Chondrocyte (in vitro differentiated cells): ENCODE measurements around the gene CFI. TPM values are rescaled to one million over a fixed set of nuclear protein-coding genes. Genes with fewer than 3 reads are reported as not detected.

Experiments used
- DNase-seq: peaks from one replicate; pipeline ENCODE4 v3.0.0; 2021; ENCODE audit warnings: mixed read lengths, low spot score
- H3K27ac Mint-ChIP-seq: one replicate; pipeline ENCODE4 v1.8.0; 2021; ENCODE audit warnings: mild to moderate bottlenecking, moderate library complexity, mixed read lengths; ENCODE audit not compliant: unreplicated experiment
- H3K27me3 Mint-ChIP-seq: 2 replicates; pipeline ENCODE4 v1.8.0; 2021; ENCODE audit warnings: low read depth, mixed read lengths
- H3K36me3 Mint-ChIP-seq: 2 replicates; pipeline ENCODE4 v1.8.0; 2021; ENCODE audit warnings: low read depth, mixed read lengths
- H3K4me1 Mint-ChIP-seq: 2 replicates; pipeline ENCODE4 v1.8.0; 2021; ENCODE audit warnings: low read depth, mild to moderate bottlenecking, mixed read lengths
- H3K4me3 Mint-ChIP-seq: one replicate; pipeline ENCODE4 v1.8.0; 2021; ENCODE audit warnings: mild to moderate bottlenecking, moderate library complexity, mixed read lengths; ENCODE audit not compliant: unreplicated experiment
- H3K9me3 Mint-ChIP-seq: 2 replicates; pipeline ENCODE4 v1.8.0; 2021; ENCODE audit warnings: low read depth, mixed read lengths
- CTCF ChIP-seq: fragments of 200-600 bp; sonication (generic); IDR thresholded peaks from 2 replicates; pipeline ENCODE4 v1.5.0; 2021; ENCODE audit warnings: antibody characterized with exemption, mild to moderate bottlenecking, moderate library complexity
- total RNA-seq: library from RNA; stranded (reverse); gene quantifications from 3 replicates; pipeline ENCODE4 v1.2.1, GENCODE V29; 2021

The CFI gene
- total RNA-seq, 1 donor from 2014 or later: not detected

- H3K4me1 Mint-ChIP-seq: peaks cover 22% of the 10 kb centered on the region
- DNase-seq: no peak
- TF ChIP-seq CTCF: no peak
- H3K36me3 Mint-ChIP-seq: peaks cover 12% of the 10 kb centered on the region
- no peaks in the 10 kb centered on the region for H3K9me3 Mint-ChIP-seq
- H3K27me3 Mint-ChIP-seq: no peaks in the 10 kb centered on the region
- H3K27ac Mint-ChIP-seq: no peak overlapping the region
- H3K4me3 Mint-ChIP-seq: no peak overlapping the region
Measured at GRCh38 chr4:109821185-109821584, 19.4 kb upstream of the CFI start.

GRCh38 chr4:109820563-109820962, 18.8 kb upstream of the CFI start:
- no peak for DNase-seq
- no peaks in the 10 kb centered on the region for H3K27me3 Mint-ChIP-seq
- H3K36me3 Mint-ChIP-seq: peaks cover 12% of the 10 kb centered on the region
- H3K4me3 Mint-ChIP-seq: no peak overlapping the region
- no peaks in the 10 kb centered on the region for H3K9me3 Mint-ChIP-seq
- no peak overlapping the region for H3K27ac Mint-ChIP-seq
- TF ChIP-seq CTCF: no peak
- peaks cover 28% of the 10 kb centered on the region for H3K4me1 Mint-ChIP-seq

GRCh38 chr4:109818268-109818667, 16.5 kb upstream of the CFI start:
- TF ChIP-seq CTCF: no peak
- Mint-ChIP-seq H3K4me3 (no peak overlapping the region), H3K4me1 (peaks cover 33% of the 10 kb centered on the region), H3K9me3 (no peaks in the 10 kb centered on the region), H3K27ac (peak overlapping the region; percentile 56), H3K36me3 (peaks cover 11% of the 10 kb centered on the region), H3K27me3 (no peaks in the 10 kb centered on the region)
- no peak for DNase-seq

GRCh38 chr4:109816894-109817293, 15.1 kb upstream of the CFI start:
- Mint-ChIP-seq H3K36me3 (peaks cover 7% of the 10 kb centered on the region), H3K27me3 (no peaks in the 10 kb centered on the region), H3K4me1 (peaks cover 33% of the 10 kb centered on the region), H3K27ac (peak overlapping the region; percentile 18), H3K4me3 (peak overlapping the region; percentile 98), H3K9me3 (no peaks in the 10 kb centered on the region)
- TF ChIP-seq CTCF: no peak
- no peak for DNase-seq

GRCh38 chr4:109816082-109816442, 14.3 kb upstream of the CFI start:
- Mint-ChIP-seq H3K4me1 (peaks cover 33% of the 10 kb centered on the region), H3K27me3 (no peaks in the 10 kb centered on the region), H3K4me3 (peak overlapping the region; percentile 98), H3K9me3 (no peaks in the 10 kb centered on the region), H3K36me3 (peaks cover 7% of the 10 kb centered on the region), H3K27ac (peak overlapping the region; percentile 96)
- TF ChIP-seq CTCF: no peak
- DNase-seq: no peak
